Fibroblast of skin of right quadriceps (primary cell): ENCODE results near the gene ZSCAN26.

Source experiments
- DNase-seq: peaks from one replicate; pipeline ENCODE4 v3.0.0-alpha.2; 2013

Gene ZSCAN26

DNA sequence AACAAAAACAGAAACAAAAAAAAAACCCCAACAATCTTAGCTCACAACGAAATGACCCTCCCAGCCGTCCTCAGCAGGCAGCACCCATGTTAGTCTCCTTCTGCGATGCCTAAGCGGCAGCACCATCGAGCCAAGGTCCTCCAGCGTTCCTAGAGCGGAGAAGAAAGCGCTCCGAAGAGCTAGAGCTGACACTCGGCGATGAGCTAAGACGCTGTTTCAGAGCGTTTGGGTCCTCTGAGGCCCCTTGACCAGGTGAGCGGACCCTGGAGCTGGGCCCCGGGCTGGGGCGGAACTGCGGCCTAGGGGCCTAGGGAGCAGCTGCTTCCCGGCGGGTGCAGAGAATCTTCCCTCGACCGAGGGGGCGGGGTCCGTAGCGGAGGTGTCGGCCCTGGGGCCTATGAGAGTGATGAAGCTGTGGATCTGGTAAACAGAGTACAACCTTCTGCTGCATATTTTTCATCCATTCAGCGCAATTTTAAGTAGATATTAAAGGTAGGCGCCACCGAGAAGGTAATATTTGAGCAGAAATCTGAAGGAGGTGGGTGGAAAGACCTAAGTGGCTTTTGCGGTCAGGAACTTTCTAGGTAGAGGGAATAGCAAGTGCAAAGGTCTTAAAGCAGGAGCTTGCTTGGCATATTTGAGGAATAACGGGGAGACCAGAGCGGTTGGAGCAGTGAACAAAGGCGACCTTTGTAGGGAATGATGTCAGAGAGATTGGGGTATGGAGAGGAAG is at the start of gene ZSCAN26:
Gene ZSCAN26, plus strand, starts transcription at position 182 of the 733 bp plus-strand sequence. CDS start 4,777 bp downstream, outside the sequence.
- DNase-seq = peak; percentile 89

- DNase-seq = no peak
These were observed 49.1 kb upstream of the ZSCAN26 start for GRCh38 chr6:28217890-28218289.

- DNase-seq = peak; percentile 69
These were observed 48.4 kb upstream of the ZSCAN26 start for GRCh38 chr6:28218312-28219248.

- DNase-seq = no peak
These were observed 46.4 kb upstream of the ZSCAN26 start for GRCh38 chr6:28220257-28221133.

- no peak for DNase-seq
These were observed 42.5 kb upstream of the ZSCAN26 start for GRCh38 chr6:28224131-28225055.

- DNase-seq = peak; percentile 83
These were observed 41.7 kb upstream of the ZSCAN26 start, which contains the start of gene ZSCAN9 for GRCh38 chr6:28225056-28225834. Gene ZSCAN9, plus strand, starts transcription at chr6:28225275. Its CDS starts 1,810 bp downstream, at chr6:28227085.

GRCh38 chr6:28226460-28226859 is 40.5 kb upstream of the ZSCAN26 start:
- no peak for DNase-seq

DNA sequence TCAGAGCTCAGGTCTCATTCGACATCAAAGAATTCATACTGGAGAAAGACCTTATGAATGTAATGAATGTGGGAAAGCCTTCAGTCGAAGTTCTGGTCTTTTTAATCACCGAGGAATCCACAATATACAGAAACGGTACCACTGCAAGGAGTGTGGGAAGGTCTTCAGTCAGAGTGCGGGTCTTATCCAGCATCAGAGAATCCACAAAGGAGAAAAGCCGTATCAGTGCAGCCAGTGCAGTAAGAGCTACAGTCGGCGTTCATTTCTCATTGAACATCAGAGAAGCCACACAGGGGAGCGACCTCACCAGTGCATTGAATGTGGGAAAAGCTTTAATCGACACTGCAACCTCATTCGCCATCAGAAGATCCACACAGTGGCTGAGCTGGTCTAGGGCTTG is 34.2 kb upstream of the ZSCAN26 start:
- DNase-seq = no peak

DNA sequence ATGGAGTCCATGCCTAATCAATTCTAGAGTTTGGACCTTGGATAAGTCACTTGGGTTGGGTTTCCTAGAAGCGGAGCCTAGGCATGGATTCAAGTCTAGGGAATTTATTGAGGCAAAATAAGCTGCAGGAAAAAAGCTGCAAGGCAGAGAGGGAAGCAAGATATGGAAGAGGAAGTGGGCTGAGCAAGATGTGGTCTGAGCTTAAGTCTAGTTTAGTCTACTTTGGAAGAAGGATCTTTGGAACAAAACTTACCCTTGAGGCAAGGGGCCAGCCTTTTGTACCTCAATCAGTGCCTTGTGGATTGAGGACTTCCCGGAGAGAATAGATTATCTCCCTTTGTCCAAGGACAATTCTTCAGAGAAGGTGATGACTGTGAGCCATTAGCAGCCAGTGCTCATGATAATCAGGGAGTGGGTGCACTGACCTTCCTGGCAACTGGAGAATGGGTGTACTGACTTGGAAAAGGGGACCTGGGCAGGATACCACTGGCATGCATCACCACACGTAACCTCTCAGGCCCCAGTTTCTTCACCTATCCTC is 31.0 kb upstream of the ZSCAN26 start:
- no peak for DNase-seq

- no peak for DNase-seq
These were observed 27.3 kb upstream of the ZSCAN26 start for GRCh38 chr6:28239636-28240035.

GRCh38 chr6:28240471-28240870 is 26.5 kb upstream of the ZSCAN26 start:
- DNase-seq = no peak

GRCh38 chr6:28243946-28244345 is 23.0 kb upstream of the ZSCAN26 start:
- no peak for DNase-seq

DNA sequence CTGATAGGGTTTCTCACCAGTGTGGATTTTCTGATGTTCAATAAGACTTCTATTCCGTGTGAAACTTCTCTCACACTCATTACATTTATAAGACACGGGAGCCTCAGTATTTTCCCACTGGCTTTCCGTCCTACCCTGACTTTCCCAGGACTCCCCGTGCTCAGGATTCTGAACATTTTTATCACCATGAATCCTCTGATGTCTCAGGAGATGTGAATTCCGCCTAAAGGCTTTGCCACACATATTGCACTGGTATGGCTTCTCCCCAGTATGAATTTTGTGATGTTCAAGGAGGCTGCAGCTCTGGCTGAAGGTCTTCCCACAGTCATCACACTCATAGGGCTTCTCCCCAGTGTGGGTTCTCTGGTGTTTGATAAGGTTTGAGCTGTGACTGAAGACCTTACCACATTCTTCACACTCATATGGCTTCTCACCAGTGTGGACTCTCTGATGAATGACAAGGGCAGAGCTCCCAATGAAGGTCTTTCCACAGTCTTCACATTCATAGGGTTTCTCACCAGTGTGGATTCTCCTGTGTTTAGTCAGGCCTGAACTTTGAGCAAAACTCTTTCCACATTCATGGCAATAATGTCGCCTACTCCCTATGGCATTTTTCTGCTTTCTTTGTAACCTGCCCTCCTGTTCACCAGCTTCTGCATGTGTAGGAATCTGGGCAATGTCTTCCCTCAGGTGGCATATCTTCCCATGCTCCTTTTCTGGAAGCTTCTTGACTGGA is 21.6 kb upstream of the ZSCAN26 start:
- no peak for DNase-seq

GRCh38 chr6:28248916-28249315 is 18.0 kb upstream of the ZSCAN26 start:
- no peak for DNase-seq

DNA sequence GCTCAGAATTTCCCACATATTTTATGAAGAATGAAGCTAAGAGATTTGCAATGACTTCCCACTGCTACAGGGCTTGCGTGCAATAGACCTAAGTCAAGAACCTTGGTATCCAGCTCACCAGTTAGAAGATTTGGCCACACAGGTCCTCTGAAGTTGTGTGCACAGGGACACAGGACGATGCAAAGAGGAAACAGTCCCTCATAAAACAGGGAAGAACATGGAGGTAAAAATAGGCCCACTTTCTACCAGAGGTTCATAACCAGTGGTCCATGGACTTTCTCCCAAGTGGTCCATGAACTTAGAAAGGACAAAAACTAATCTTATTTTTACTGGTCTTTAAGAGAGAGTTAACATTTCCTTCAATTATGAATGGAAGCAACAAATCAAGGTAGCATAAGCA is 16.2 kb upstream of the ZSCAN26 start:
- DNase-seq = no peak

- DNase-seq = no peak
These were observed 15.3 kb upstream of the ZSCAN26 start for GRCh38 chr6:28251661-28252008.

GRCh38 chr6:28252009-28252975 is 14.7 kb upstream of the ZSCAN26 start, which contains the start of gene ZKSCAN4:
Gene ZKSCAN4, minus strand, starts transcription at chr6:28252269. Its CDS starts 289 bp downstream, at chr6:28251980.
- DNase-seq = peak; percentile 91

DNA sequence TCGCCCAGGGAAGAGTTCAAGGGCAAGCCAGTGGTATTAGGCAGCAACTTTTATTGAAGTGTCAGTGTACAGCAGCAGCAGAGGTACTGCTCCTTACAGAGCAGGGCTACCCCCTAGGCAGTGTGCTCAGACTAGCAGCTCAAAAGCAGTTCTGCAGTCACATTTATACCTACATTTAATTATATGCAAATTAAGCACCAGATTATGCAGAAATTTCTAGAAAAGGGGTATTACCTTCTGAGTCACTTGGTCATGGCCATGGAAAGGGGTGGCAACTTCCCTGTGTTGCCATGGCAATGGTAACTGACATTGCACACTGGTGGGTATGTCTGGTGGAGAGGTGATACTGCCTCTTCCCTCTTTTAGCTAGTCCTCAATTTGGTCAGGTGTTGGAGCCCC is 12.8 kb upstream of the ZSCAN26 start:
- no peak for DNase-seq

DNA sequence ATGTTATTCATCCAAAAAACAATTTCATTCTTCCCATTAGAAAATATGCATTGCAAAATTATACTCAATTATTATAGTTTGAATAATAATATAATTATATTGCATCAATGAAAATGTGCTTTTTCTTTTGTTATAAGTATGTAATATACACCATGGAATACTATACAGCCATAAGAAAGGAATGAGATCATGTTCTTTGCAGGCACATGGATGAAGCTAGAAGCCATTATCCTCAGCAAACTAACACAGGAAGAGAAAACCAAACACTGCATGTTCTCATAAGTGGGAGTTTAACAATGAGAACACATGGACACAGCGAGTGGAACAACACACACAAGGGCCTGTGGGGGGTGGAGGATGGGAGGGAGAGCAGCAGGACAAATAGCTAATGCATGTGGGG is 9.9 kb upstream of the ZSCAN26 start:
- DNase-seq = no peak
